ENCODE data around the gene ACTA1.
"Not testable (repeated sequence)": the region's sequence is repeated elsewhere in the genome, so short reads cannot be mapped to it uniquely, and the experiment has no call there.

ACTA1 gene

DNA sequence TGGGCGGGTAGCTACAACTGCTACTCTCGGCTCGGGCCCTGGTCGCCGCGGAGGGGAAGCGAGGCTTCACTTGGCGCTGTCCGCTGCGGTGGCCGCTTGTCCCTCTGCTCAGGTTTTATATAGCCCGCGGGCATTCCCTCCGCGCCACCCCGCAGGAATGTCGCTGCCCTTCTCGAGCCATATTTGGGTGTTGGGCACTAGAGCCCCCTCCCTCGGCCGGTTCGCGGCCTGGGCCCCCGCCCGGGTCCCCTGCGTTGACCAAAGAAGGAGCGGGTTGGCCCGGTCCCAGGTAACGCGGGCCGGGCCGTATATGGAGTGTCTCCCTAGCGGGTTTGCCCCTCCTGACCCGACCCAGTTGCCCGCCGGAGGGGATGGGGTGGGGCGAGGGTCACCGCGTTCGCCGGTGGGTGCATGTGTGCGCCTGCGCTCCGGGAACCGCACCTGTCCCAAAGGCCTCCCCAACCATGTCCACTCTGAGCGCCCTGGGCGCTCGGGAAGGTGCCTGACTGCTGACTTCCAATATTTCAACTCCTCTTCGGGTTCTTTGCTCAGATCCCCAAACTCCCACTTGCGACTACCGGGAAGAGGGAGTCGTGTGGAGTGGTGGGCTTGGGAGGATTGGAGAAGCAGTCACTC lies at the start of gene ACTA1:
TSS of gene ACTA1 (minus strand) at position 90 of the 636 bp plus-strand sequence. CDS start 979 bp downstream, outside the sequence.
- no peak for DNase-seq

DNA sequence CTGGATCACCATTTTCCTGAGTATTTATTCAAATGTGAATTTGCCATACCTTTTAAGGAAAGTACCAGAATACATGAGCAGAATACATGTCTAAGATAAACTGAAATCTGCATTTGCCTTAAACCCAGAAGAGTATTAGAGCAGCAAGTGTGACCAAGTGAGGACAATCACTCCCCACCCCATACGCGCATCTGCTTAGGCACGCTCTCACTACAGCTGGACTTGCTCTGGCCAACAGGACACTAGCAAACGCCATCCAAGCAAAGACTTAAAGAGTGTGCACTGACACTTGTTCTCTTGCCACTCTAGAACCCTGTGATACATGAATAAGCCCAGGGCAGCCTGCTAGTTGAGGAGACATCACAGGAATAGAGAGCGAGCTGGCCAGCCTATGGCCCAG lies 48.6 kb upstream of the ACTA1 start:
- no peak for DNase-seq

DNA sequence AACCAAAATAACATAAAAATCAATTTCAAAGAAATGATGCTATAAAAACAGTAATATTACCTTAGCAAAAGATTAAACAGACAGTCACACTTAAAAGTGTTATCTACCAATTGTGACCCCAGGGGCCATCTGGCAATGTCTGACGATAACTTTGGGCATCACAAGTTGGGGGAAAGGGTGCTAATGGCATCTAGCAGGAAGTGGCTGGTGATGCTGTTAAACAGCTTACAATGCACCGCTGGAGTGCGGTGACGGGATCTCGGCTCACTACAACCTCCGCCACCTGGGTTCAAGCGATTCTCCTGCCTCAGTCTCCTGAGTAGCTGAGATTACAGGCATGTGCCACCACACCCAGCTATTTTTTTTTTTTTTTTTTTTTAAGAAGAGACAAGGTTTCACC lies 46.6 kb upstream of the ACTA1 start:
- DNase-seq = no peak

DNA sequence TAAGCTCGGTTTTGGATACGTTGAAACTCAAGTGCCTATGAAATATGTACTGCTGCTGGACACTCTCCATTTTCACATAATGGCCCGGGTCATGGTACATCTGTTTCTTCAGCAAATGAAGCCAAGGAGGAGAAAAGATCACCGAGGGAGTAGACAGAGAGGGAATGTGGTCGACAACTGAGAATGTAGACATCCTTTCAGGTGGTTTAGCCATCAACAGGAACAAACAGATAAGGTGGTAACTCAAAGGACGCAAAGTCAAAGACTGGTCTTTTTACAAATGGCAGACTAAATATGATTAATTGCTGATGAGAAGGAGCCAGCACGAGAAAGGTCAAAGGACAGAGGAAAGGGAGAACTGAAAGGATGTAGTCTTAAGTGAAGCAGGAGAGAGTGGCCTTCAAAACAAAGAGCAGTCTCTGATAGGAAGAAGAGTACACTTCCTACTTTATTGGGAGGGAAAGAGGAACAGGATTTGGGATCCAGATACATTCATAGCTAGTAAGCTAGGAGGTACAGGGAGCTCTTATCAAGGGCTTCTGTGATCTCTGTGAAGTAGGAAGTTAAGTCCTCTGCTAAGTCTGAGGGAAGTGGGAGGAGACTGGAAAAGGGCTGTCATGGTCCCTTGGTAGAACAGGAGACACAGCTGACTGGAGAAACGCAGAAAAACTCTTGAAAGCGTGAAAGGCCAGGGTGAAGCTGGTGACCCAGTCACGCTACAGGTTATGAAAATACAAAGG lies 45.9 kb upstream of the ACTA1 start:
- no peak for DNase-seq

DNA sequence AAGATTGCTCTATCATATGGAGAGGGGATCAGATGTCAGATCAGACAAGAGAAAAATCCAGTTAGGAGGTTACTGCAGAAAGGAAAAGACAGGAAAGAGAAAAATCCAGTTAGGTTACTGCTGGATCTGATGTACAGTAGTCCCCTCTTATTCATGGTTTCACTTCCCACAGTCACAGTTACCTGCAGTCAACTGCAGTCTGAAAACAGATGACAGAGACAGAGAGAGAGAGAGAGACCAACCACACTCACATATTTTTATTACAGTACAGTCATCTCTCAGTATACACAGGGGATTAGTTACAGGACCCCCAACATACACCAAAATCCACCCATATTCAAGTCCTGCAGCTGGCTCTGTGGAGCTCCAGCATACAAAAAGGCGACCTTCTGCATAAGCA lies 45.0 kb upstream of the ACTA1 start:
- no peak for DNase-seq

DNA sequence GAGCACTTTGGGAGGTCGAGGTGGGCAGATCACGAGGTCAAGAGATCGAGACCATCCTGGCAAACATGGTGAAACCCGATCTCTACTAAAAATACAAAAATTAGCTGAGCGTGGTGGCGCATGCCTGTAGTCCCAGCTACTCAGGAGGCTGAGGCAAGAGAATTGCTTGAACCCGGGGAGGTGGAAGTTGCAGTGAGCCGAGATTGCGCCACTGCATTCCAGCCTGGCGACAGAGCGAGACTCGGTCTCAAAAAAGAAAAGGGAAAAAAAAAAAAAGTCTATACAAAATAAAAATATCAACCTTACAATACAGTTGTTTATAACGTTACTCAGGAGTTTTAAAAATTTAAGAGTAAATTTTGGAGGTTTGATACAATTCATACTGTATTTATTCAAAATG lies 42.0 kb upstream of the ACTA1 start:
- not testable (repeated sequence) for DNase-seq

DNA sequence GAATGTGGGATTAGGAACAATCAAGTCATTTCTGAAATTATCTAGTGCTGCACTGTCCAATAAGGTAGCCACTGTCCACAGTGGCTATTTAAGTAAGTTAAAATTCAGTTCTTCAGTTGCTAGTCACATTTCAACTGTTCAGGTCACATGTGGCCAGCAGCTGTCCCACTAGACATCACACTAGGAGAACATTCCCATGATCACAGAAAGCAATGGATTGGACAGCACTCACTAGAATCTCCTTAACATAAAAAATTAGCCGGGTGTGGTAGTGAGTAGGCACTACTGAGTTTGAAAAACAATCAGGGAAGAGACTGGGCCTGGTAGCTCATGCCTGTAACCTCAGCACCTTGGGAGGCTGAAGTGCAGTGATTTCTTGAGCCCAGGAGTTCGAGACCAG lies 40.6 kb upstream of the ACTA1 start:
- DNase-seq = no peak

DNA sequence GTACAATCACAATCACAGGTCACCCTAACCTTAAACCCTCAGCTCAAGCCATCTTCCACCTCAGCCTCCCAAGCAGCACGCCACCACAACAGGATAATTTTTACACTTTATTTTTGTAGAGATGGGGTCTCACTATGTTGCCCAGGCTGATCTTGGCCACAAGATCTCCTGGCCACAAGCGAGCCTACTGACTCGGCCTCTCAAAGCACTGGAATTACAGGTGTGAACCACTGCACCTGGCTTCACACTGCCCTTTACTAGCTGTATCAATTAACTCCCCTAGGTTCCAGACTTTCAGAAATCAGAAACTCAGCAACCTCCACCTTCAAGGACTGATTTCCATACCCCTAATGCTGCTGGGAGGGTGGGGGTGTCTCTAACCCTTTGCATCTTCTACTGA lies 37.3 kb upstream of the ACTA1 start:
- DNase-seq = no peak

DNA sequence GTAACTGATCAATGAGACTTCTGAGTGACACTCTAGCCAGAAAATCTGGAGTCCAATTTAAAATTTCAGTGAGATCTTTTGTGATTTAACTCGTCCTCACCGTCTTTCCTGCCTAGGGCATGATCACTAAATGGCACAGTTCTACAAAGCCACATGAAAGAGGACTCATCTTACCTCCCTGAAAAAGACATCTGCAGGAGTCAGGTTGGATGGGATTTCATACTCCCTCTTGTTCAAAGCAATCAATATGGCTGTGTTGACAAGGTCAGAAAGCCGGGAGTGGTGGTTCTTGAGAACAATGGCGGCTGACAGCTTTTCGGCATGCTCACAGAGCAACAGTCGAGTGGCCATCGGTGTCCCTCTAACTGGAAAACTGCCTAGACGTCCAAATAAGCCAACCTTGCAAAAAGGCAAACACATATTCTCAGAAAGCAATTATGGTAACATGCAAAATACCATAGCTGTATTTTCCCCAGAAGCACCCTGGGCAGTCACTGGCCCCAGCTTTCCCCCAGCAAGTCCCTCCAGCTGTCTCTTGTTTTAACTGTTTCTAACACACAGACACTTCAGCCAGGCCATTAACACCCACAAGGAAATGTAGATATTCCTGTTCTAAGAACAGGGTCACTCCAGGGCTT lies 36.6 kb upstream of the ACTA1 start:
- no peak for DNase-seq

DNA sequence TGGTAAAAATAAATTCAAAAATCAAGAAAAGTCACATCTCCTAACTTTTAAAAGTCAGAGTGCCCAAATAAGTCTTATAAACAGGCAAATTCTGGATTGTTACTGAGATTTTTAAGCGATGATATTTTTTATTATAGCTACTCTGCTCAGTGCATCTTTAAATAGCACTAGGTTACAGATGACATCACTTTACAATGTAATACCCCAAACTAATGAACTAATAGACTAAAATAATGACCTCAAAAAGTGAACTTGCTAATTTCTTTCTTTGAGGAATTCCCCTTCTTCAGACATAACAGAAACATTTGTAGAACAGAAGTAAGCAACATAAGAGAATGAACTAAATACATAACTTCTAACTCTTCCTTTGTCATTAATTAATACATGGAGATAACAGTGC lies 33.0 kb upstream of the ACTA1 start:
- DNase-seq = no peak

DNA sequence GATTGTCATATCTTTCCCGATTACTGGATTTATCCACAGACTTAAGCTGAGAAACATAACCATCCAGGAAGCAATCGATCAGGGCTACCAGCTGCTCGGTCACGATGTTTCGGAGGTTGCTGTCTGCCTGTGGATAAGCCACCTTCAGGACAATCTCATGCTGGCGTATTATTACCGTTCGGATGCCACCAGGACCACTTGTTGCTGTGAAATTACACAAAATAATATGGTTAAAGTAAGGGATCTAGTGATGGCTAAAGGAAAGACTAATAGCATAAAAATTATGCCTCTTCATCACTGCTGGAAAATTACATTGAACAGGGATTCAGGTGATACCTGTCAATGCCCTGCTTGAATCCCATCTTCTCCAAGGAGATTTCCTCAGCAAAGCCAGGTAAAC lies 30.8 kb upstream of the ACTA1 start:
- DNase-seq = no peak

DNA sequence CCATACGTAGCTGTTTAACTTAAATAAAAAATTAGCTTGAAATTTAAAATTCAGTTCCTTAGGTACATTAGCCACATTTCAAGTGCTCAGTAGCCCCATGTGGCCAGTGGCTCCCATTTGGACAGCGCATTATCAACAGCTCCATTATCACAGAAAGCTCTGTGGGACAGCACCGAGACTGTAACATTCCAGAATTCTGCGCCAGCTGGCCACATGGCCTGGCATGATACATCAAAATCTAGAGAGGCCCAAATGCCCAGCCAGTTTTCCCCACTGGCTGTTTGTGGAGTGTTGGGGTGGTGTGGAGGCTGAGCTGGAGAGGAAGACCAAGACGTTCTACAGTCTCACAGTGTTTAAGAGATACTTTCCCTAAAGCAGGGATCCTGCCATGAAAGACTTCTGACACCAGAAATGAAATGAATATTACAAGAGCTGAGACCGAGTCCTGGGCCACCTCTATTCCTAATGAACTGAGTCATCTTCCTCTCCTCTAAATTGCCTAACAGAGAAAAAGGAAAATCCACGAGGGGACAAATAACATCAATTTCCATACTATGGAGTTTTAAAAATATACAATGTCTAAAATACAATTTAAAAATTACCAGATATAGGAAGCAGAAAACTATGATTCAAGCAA lies 27.3 kb upstream of the ACTA1 start:
- DNase-seq = no peak

DNA sequence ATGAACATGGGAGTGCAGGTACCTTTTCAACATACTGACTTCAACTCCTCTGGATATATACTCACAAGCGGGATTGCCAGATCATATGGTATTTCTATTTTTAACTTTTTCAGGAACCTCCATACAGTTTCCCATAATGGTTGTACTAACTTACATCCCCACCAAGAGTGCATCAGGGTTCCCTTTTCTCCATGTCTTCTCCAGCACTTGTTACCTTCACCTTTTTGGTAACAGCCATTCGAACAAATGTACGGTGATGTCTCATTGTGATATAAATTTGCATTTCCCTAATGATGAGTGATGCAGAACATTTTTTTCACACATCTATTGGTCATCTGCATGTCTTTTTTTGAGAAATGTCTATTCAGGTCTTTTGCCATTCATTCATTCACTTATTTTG lies 25.9 kb upstream of the ACTA1 start:
- DNase-seq = no peak

DNA sequence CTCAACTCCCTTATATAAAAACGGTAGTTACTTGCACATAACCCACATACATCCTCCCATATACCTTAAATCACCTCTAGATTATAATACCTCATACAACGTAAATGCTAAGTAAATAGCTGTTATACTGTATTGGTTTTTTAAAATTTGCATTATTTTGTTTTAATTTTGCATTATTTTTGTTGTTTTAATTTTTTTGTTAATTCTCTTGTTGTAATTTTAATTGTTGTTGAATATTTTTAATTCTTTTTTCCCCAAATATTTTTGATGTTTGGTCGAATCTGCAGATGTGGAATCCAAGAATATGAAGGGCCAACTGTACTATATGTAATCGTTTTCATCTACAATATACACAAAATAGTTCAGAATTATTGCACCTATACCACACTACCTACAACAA lies 23.5 kb upstream of the ACTA1 start:
- no peak for DNase-seq

DNA sequence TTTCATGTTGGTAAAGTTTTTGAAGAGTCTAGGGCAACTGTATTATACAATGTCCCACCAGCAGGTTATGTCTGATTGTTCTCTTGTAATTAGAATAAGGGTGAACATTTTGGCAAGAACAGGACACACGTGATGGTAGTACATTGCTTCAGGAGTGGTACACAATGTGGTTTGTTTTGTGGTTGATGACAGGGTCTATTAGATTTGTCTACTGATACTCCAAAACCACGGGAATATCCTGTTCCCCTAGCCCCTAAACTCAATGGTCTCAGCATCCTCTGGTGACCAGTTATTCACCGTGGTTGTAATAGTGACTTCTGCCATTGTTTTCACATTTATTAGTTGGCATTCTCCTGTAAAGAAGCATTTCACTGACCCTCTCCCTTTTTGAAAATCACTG lies 22.1 kb upstream of the ACTA1 start:
- DNase-seq = no peak

DNA sequence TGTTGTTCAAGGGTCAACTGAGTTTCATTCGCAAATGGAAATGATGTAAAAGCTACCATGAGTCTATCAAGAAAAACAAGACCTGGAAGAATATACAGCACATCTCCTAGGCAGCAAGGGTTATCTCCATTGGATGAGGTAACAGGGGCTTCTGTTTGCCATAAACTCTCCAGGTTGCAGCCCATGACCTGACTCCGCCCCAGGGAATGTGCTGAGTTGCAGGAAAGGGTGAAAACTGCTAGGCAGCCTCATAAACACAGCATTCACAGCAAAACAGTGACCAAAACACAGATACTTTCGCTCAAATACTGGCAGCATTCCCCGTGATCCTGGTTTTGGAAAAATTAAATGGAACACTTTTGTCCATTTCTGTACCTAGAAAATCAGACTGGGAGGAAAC lies 20.2 kb upstream of the ACTA1 start:
- DNase-seq = no peak

DNA sequence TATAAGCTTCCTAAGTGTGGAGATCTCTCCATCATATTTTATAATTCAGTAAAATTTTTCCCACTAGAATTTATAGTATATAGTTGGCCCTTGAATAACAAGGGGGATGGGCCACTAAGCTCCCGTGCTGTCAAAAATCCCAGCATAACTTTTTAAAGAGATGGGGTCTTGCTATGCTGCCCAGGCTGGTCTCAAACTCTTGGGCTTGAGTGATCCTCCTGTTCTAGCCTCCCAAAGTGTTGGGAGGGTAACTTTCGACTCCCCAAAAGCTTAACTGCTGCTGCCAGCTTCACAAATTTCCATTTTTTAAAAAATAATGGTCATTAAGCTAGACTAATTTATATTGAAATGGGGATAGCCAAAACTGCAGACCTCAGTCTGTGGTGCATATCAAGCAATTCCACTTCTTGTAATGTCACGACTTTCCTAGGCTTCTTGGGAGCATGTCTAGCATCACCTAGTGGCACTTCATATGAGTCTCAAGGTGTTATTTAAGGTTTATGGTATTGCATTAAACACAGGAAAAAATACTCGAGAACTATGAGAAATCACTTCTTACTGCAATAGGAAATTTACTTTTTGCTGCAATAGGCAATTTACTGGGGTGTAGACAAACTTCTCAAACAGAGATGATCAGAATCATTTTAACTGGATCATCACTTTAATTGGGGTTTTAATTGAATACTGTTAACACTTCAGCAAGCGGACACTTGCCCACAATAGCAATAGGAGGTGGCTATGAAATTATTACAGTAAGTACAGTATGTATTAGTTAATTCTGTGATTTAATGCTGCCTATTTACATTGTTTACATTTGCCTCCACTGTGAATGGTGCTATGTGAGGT lies 19.3 kb upstream of the ACTA1 start:
- DNase-seq = no peak

DNA sequence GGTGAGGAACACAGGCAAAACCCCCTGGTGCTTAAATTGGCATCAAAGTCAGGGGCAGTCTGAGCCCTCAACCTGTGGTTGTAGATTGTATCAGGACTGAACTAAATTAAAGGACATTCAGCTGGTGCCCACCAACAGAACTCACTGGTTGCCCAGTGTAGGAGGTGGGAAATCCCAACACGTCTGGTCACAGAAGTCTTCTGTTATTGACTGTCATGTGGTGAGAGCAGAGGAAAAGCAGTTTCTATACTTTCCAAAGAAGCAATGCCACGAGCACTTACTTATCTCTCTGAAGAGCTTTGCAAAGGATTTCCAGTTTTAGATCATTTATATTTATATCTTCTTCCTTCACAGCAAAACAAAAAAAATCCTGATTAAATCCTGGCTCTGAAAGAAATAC lies 15.0 kb upstream of the ACTA1 start:
- no peak for DNase-seq

DNA sequence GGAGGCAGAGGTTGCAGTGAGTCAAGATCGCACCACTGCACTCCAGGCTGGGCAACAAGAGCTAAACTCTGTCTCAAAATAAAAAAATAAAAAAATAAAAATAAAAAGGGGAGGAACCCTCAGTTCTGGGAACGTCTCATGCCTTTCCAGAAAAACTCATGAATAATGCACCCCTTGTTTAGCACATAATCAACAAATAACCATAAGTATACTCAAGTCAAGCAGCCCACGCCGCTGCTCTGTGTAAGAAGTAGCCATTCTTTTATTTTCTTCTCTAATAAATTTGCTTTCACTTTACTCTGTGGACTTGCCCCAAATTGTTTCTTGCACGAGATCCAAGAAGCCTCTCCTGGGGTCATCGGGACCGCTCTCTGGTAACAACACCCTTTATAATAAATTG lies 14.5 kb upstream of the ACTA1 start:
- no peak for DNase-seq

DNA sequence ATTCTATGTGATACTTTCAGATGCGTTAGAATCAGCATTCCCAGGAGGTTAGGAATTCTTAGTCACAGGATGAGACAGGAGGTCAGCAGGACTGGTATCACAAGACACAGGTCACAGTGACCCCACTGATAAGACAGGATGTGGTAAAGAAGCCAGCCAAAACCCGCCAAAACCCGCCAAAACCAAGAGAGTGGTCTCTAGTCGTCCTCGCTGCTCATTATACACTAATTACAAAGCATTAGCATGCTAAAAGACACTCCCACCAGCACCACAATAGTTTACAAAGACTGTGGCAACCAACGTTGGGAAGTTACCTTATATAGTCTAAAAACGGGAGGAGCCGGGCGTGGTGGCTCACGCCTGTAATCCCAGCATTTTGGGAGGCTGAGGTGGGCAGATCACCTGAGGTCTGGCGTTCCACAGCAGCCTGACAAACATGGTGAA lies 13.9 kb upstream of the ACTA1 start:
- no peak for DNase-seq

DNA sequence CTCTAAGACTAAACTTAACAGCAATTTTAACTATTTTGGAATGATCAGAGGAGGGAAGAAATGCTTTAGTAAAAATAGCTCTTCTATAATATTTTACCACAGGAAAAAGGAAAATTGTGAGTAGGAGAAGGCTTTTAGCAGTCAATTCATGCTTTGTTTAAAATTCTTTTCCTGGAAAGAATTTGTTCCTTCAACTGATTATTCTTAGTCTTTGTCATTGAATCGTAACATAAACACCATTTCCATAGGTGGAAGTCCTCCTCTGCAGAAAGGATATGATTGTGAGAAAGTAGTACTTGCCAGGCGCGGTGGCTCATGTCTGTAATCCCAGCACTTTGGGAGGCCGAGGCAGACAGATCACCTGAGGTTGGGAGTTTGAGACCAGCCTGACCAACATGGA lies 11.9 kb upstream of the ACTA1 start:
- no peak for DNase-seq

DNA sequence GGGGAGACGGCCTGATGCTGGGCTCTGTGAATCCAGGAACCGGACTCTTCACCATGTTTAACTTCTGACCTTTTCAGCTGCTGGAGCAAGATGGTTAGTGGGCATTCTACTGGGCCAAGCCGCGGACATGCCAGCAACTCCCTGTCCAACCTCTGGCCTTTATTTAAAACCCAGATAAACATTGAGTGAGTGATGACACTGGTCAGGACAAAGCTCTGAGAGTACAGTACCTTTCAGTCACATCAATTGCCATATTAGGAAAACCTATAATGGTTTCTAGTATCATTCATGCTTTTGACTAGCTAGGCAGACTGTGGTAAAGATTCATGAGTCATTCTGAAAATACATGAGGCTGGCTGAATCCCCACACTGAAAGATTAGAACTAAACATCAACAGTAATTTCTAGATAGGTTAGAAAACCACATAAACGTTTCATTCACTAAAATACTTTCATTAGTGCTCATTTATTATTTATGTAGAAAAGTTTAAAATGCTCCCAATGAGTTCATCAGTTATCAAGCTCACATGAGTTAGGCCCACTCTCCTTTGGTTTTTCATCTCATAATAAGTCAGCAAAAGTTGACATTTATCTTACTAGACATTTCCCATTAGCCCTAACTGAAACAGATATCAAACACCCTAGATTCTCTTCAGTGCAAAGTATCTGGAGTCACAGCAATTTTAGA lies 7.1 kb upstream of the ACTA1 start:
- no peak for DNase-seq
